Right forelimb (tissue), 1 donor: Measurements from ENCODE around the gene ARSK.
A peak's percentile ranks its signal among the peaks of the same experiment; 100 is the strongest.

Experiments used
- DNase-seq: peaks from one replicate; pipeline ENCODE4 v3.0.0-alpha.2; 2018

ARSK gene

GRCh38 chr5:95554647-95555548 is at the start of gene ARSK, which contains the start of gene SKIC3:
Gene ARSK, plus strand, starts transcription at chr5:95555101. Its CDS starts 178 bp downstream, at chr5:95555279.
Gene SKIC3, minus strand, starts transcription at chr5:95554977. Its CDS starts 7,827 bp downstream, at chr5:95547150.
- DNase-seq = peak; percentile 93

GRCh38 chr5:95508550-95508949 is 46.4 kb upstream of the ARSK start:
- no peak for DNase-seq

GRCh38 chr5:95511606-95512005 is 43.3 kb upstream of the ARSK start:
- DNase-seq = no peak

GRCh38 chr5:95518417-95518816 is 36.5 kb upstream of the ARSK start:
- DNase-seq = no peak

- no peak for DNase-seq
Measured at GRCh38 chr5:95519151-95519550, 35.8 kb upstream of the ARSK start.

GRCh38 chr5:95519681-95520080 is 35.2 kb upstream of the ARSK start:
- DNase-seq = no peak

- DNase-seq = no peak
Measured at GRCh38 chr5:95520206-95520605, 34.7 kb upstream of the ARSK start.

GRCh38 chr5:95524423-95524822 is 30.5 kb upstream of the ARSK start:
- no peak for DNase-seq

- no peak for DNase-seq
Measured at GRCh38 chr5:95526871-95527270, 28.0 kb upstream of the ARSK start.

- no peak for DNase-seq
Measured at GRCh38 chr5:95528565-95528964, 26.3 kb upstream of the ARSK start.

- DNase-seq = no peak
Measured at GRCh38 chr5:95530416-95530815, 24.5 kb upstream of the ARSK start.

- no peak for DNase-seq
Measured at GRCh38 chr5:95531491-95531890, 23.4 kb upstream of the ARSK start.

GRCh38 chr5:95532415-95532814 is 22.5 kb upstream of the ARSK start:
- DNase-seq = no peak

GRCh38 chr5:95533106-95533505 is 21.8 kb upstream of the ARSK start:
- no peak for DNase-seq

- no peak for DNase-seq
Measured at GRCh38 chr5:95533761-95534160, 21.1 kb upstream of the ARSK start.

GRCh38 chr5:95537501-95537900 is 17.4 kb upstream of the ARSK start:
- DNase-seq = no peak

GRCh38 chr5:95543017-95543705 is 11.7 kb upstream of the ARSK start:
- no peak for DNase-seq

- DNase-seq = no peak
Measured at GRCh38 chr5:95549030-95549429, 5.9 kb upstream of the ARSK start.

GRCh38 chr5:95554331-95554646 is 612 bp upstream of the ARSK start:
- DNase-seq = no peak

GRCh38 chr5:95555553-95555952 is 652 bp downstream of the ARSK start:
- DNase-seq = no peak

GRCh38 chr5:95557841-95558240 is 2.9 kb downstream of the ARSK start:
- no peak for DNase-seq

- DNase-seq = no peak
Measured at GRCh38 chr5:95562282-95562681, 7.4 kb downstream of the ARSK start.

GRCh38 chr5:95563367-95563766 is 8.5 kb downstream of the ARSK start:
- no peak for DNase-seq

- DNase-seq = no peak
Measured at GRCh38 chr5:95564450-95564849, 9.5 kb downstream of the ARSK start.
